GM10266 (cell line): ENCODE data around the gene MICAL2.

Source experiments
- DNase-seq: peaks from one replicate; pipeline ENCODE4 v3.0.0; 2012; ENCODE audit errors: extremely low spot score
- CTCF ChIP-seq: IDR thresholded peaks from 2 replicates; pipeline ENCODE4 v1.5.1; 2012; ENCODE audit warnings: mild to moderate bottlenecking, low read depth; ENCODE audit not compliant: control insufficient read depth, insufficient read depth; ENCODE audit errors: missing control alignments

The MICAL2 gene

GRCh38 chr11:12269446-12270214, 159.2 kb downstream of the MICAL2 start:
- no peak for DNase-seq
- no peak for TF ChIP-seq CTCF

GRCh38 chr11:12270215-12270797, 159.9 kb downstream of the MICAL2 start:
- no peak for TF ChIP-seq CTCF
- DNase-seq, result no peak

GRCh38 chr11:12270817-12271216, 160.4 kb downstream of the MICAL2 start:
- no peak for TF ChIP-seq CTCF
- no peak for DNase-seq

- no peak for DNase-seq
- TF ChIP-seq CTCF, result no peak
These were observed 160.9 kb downstream of the MICAL2 start for GRCh38 chr11:12271241-12271640.

GRCh38 chr11:12271826-12272366, 161.5 kb downstream of the MICAL2 start:
- DNase-seq, result no peak
- no peak for TF ChIP-seq CTCF

GRCh38 chr11:12272821-12273617, 162.6 kb downstream of the MICAL2 start:
- TF ChIP-seq CTCF, result no peak
- no peak for DNase-seq
